Cardiac fibroblast (primary cell): ENCODE data around the gene BRAT1.
A peak's percentile ranks its signal among the peaks of the same experiment; 100 is the strongest.

ENCODE experiments used
- DNase-seq, 2 donors: peaks; one replicate each; pipeline versions ENCODE4 v3.0.0 to v3.0.0-alpha.2; 2010; ENCODE audit warnings: low read depth in 2 of 2
- H3K4me3 ChIP-seq, 2 donors: replicated peaks in 1 of 2; 1 replicate in 1 of 2; 2 replicates in 1 of 2; pipeline ENCODE4 v1.5.1; 2011; ENCODE audit warnings: low read depth in 2 of 2, low read length in 2 of 2, mild to moderate bottlenecking in 2 of 2, moderate library complexity in 1 of 2
- TF ChIP-seq, protein P1 (sequence below): IDR thresholded peaks from one replicate; pipeline ENCODE4 v1.5.1; 2011; ENCODE audit warnings: low read depth, mild to moderate bottlenecking, low read length, inconsistent platforms

The BRAT1 gene

DNA sequence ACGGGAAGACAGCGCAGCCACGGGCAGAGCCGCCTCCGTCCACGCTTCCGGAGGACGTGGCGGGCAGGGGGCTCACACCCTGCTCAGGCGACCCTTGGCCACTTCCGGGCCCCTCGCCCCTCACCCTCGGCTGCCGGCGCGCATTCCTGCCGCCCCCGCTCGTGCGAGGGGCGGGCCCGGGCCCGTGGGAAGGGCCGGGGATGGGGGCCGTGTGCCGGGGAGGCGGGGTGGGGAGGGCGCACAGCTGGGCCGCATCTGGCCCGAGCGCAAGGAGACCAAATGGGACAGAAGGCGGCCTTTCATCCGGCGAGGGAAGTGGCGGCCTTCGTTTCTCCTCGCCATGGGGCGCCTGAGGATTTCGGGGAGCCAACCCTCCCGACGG lies 36.6 kb downstream of the BRAT1 start:
- peak overlapping the region in 1 of 2 donors; percentile 25 for H3K4me3 ChIP-seq
- TF ChIP-seq, protein P1, sequence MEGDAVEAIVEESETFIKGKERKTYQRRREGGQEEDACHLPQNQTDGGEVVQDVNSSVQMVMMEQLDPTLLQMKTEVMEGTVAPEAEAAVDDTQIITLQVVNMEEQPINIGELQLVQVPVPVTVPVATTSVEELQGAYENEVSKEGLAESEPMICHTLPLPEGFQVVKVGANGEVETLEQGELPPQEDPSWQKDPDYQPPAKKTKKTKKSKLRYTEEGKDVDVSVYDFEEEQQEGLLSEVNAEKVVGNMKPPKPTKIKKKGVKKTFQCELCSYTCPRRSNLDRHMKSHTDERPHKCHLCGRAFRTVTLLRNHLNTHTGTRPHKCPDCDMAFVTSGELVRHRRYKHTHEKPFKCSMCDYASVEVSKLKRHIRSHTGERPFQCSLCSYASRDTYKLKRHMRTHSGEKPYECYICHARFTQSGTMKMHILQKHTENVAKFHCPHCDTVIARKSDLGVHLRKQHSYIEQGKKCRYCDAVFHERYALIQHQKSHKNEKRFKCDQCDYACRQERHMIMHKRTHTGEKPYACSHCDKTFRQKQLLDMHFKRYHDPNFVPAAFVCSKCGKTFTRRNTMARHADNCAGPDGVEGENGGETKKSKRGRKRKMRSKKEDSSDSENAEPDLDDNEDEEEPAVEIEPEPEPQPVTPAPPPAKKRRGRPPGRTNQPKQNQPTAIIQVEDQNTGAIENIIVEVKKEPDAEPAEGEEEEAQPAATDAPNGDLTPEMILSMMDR = no peak
- DNase-seq = no peak

DNA sequence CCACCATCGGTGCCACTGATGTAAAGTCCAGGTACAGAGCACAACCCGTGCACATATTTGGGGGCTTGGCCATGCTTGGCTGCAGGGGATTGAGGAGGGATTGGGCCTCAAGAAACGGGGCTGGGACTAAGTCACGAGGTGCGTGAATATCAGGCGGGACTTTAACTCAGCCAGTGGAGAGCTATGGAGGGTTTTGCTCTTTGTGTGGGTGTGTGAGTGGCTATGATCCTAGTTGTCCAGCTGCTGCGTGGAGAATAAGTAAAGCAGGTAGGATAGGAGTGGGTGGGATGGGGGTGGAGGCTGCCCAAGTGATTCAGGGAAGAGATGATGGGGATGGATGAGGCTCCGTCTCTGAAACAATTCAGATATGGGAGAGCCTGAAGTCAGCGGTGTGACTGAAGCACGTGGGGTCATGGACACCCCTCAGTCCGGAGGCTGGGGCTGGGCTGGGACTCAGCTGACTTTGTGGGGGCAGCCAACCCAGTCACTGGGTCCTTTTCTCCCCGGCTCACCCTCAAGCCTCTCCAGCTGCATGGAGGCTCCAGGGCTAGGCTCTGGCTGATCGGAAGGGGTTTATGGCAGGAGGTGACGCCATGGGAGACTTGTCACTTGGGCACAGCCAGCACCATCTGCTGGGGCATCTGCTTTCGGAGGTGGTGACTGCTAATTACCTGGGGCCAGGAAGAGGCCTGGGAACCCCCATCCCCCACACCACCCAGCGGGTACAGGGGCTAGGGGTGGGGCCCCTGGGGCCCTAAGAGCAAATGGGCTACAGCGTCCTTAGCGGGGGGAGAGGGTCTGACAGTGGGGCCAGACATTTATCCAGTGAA lies 37.4 kb downstream of the BRAT1 start:
- no peak for DNase-seq

DNA sequence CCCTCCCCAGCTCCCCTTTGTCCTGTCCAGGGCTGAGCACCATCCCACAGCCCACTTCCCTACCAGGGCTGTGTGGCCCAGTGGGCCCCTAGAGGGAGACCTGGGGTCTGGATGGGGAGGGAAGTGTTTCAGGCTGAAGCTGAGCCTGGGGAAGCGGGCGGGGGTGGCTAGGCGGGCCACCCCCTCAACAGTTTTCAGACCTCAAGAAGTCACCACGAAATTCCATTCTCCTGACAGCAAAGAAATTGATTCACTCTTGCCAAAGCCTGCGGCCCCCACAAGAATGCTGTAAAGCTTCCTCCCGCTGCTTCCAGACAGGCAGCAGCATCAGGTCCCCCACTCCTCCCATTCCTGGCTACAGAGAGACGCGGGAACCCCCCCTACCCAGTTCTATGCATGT lies 38.3 kb downstream of the BRAT1 start:
- DNase-seq = peak; percentile 79 to 87
- TF ChIP-seq, protein P1 = peak; percentile 7
- H3K4me3 ChIP-seq = no peak overlapping the region

More for the DNA sequence above, 37.4 kb downstream of the BRAT1 start:
- TF ChIP-seq, protein P1 = no peak
- H3K4me3 ChIP-seq = no peak overlapping the region

DNA sequence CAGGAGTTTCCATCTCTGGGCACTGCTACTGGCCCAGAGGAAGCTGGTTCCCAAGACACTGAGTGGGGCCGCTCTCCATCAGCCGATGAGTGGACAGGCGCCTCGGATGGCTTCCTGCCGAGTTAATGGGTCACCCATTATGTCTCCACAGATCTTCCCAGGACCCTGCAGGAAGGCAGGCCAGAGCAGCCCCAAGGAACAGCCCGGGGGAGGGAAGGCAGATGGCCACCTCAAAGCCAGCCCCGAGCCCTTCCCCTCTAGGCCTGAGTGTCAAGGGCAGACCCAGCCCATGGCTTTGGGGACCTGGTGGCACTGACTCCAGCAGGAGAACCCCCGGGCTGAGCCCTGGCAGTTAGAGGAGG lies 39.1 kb downstream of the BRAT1 start:
- peak in 1 of 2 donors; percentile 34 for DNase-seq
- no peak overlapping the region for H3K4me3 ChIP-seq
- TF ChIP-seq, protein P1 = no peak

DNA sequence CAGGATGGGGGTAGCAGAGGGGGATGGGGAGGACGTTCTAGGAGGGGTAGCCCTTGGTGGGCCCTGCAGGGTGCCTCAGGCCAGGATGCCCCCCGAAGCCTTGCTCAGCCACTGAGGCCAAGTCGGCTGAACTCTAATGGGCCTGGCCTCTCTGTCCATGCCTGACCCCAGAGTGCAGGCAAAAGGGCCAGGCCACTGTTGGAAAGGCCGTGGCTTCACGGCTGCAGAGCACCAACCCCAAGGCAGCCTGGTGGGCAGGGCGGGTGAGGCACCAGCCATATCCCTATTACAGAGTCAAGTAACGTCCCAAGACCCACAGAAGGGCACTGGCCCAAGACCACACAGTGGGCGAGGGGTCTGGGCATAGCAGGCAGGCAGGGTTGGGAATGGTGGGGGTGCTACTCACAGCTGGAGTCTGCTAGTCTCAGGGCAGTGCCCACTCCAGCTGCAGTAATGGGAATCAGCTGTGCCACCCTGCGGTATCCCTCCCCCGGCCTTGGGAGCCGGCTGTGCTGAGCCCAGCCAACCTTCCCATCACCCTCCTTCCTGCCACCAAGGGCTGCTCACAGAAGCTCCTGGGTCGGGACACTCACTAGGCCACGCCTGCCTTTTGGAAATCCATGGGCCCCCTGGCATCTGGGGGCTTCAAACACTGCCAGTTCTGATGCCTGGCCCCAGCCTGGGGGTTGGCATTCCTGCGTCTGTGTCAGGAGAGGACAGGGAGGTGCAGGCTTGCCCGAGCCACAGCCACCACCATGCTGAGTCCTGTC lies 39.7 kb downstream of the BRAT1 start:
- no peak overlapping the region for H3K4me3 ChIP-seq
- TF ChIP-seq, protein P1 = no peak
- no peak for DNase-seq

DNA sequence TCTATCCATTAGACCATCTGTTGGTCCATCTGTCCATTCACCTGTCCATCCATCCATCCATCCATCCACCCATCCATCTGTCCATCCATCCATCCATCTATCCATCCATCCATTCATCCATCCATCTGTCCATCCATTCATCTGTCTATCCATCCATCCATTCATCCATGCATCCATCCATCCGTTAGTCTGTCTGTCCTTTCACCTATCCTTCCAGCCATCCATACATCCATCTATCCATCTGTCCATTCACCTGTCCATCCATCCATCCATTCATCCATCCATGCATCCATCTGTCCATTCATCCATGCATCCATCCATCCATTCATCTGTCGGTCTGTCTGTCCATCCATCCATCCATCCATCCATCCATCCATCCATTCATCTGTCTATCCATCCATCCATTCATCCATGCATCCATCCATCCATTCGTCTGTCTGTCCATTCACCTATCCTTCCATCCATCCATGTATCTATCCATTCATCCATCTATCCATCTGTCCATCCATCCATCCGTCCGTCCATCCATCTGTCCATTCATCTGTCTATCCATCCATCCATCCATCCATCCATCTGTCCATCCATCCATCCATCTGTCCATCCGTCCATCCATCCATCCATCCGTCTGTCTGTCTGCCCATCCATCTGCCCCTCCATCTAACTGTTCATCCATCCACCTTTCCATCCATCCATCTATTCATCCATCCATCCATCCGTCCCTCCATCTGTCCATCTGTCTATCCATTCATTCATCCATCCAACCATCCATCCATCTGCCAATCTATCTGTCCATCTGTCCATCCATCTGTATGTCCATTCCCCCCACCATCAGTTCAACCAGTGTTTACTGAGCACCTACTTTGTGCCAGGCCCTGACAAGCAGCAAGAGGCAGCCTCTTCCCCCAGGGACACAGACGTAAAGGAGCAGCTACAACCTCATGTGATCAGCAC lies 40.6 kb downstream of the BRAT1 start:
- TF ChIP-seq, protein P1 = no peak
- H3K4me3 ChIP-seq = no peak overlapping the region
- no peak for DNase-seq
